PC-3 (cell line): ENCODE results near the gene PTPRE. TPM values are rescaled to one million over a fixed set of nuclear protein-coding genes. Genes with fewer than 3 reads are reported as not detected.

Experiments
- ATAC-seq: fragments of 200-7000 bp; cut with Tn5 transposase; 2 replicates; pipeline ENCODE4 v1.9.1; 2020; ENCODE audit warnings: mild to moderate bottlenecking, moderate library complexity
- BruUV-seq: library from RNA; stranded (reverse); fragments of 400-500 nt; replicated peaks from 2 replicates; lab custom pipeline; 2021; lab: Mats Ljungman, UMichigan
- CTCF ChIA-PET: fragments of 300-600 bp; sonication (Branson Sonifier 250); formaldehyde crosslinking; loops from one replicate; lab custom pipeline; 2022; ENCODE audit warnings: antibody characterized with exemption; lab: Charles Lee
- POLR2A ChIA-PET: fragments of 300-600 bp; sonication (Branson Sonifier 250); formaldehyde crosslinking; loops from one replicate; lab custom pipeline; 2022; ENCODE audit warnings: antibody characterized with exemption; ENCODE audit not compliant: unreplicated experiment; lab: Charles Lee
- DNase-seq: peaks from one replicate; pipeline ENCODE4 v3.0.0-alpha.2; 2015
- H2AFZ ChIP-seq: fragments of 300-600 bp; sonication (generic); 2 replicates; pipeline ENCODE4 v1.6.0; 2016; ENCODE audit warnings: antibody characterized with exemption, low read length
- H3F3A ChIP-seq: fragments of 300-600 bp; sonication (generic); one replicate; pipeline ENCODE4 v1.6.0; 2017; ENCODE audit warnings: antibody characterized with exemption, low read length, control low read depth, mild to moderate bottlenecking; ENCODE audit not compliant: unreplicated experiment
- H3K27ac ChIP-seq: fragments of 300-600 bp; sonication (generic); 2 replicates; pipeline ENCODE4 v1.5.1; 2016; ENCODE audit warnings: mild to moderate bottlenecking, low read length
- H3K27me3 ChIP-seq: fragments of 300-600 bp; sonication (generic); 2 replicates; pipeline ENCODE4 v1.6.1; 2016; ENCODE audit warnings: low read length, mixed read lengths
- H3K36me3 ChIP-seq: fragments of 300-600 bp; sonication (generic); 2 replicates; pipeline ENCODE4 v1.6.1; 2016; ENCODE audit warnings: low read depth, mixed run types, low read length, mixed read lengths
- H3K4me1 ChIP-seq: fragments of 300-600 bp; sonication (generic); 2 replicates; pipeline ENCODE4 v1.5.1; 2016; ENCODE audit warnings: low read length; ENCODE audit not compliant: insufficient read depth
- H3K4me2 ChIP-seq: fragments of 300-600 bp; sonication (generic); 2 replicates; pipeline ENCODE4 v1.6.0; 2016; ENCODE audit warnings: low read length
- H3K4me3 ChIP-seq: fragments of 300-600 bp; sonication (generic); 2 replicates; pipeline ENCODE4 v1.5.1; 2016; ENCODE audit warnings: mild to moderate bottlenecking, low read length, mixed read lengths
- H3K79me2 ChIP-seq: fragments of 300-600 bp; sonication (generic); 2 replicates; pipeline ENCODE4 v1.6.1; 2017; ENCODE audit warnings: low read length, mixed read lengths
- H3K9ac ChIP-seq: fragments of 300-600 bp; sonication (generic); 2 replicates; pipeline ENCODE4 v1.6.0; 2016; ENCODE audit warnings: mild to moderate bottlenecking, low read length
- H3K9me2 ChIP-seq: fragments of 300-600 bp; sonication (generic); replicated peaks from 2 replicates; pipeline ENCODE4 v1.6.1; 2016; ENCODE audit warnings: mixed run types, low read length, mixed read lengths
- H3K9me3 ChIP-seq: fragments of 300-600 bp; sonication (generic); 2 replicates; pipeline ENCODE4 v1.6.1; 2016; ENCODE audit warnings: low read length, mixed read lengths
- H4K20me1 ChIP-seq: fragments of 300-600 bp; sonication (generic); 2 replicates; pipeline ENCODE4 v1.6.1; 2016; ENCODE audit warnings: low read length, mixed read lengths
- CTCF ChIP-seq: fragments of 300-600 bp; sonication (generic); conservative IDR thresholded peaks from 2 replicates; pipeline ENCODE4 v1.5.1; 2017; ENCODE audit warnings: antibody characterized with exemption, low read depth, mild to moderate bottlenecking, low read length
- EZH2 ChIP-seq: fragments of 300-600 bp; sonication (generic); IDR thresholded peaks from one replicate; pipeline ENCODE4 v1.6.1; 2017; ENCODE audit warnings: antibody characterized with exemption, mild to moderate bottlenecking, low read length; ENCODE audit not compliant: unreplicated experiment
- EZH2phosphoT487 ChIP-seq: fragments of 300-600 bp; sonication (generic); IDR thresholded peaks from 2 replicates; pipeline ENCODE4 v1.6.1; 2018; ENCODE audit warnings: mild to moderate bottlenecking, antibody characterized with exemption, low read length, borderline replicate concordance
- intact Hi-C: fragments of 100-400 bp; cut with micrococcal nuclease; formaldehyde crosslinking; loops from 2 replicates; pipeline ENCODE4 v1.9.0; 2023
- total RNA-seq: library from RNA; depleted of rRNA; stranded (reverse); fragments of >200 nt; gene quantifications from 2 replicates; pipeline ENCODE4 v1.2.3, GENCODE V29; 2014

PTPRE gene
- total RNA-seq, 1 experiment from 2014 or later, result 3.1 TPM

- H3K9ac ChIP-seq, result no peak overlapping the region
- no TSS peak for BruUV-seq
- ChIA-PET POLR2A (no interaction called here), CTCF (no interaction called here)
- H3K4me3 ChIP-seq, result no peak overlapping the region
- no peaks in the 10 kb centered on the region for H3K27me3 ChIP-seq
- no peak for ATAC-seq
- no peak overlapping the region for H3K27ac ChIP-seq
- no peaks in the 10 kb centered on the region for H3F3A ChIP-seq
- DNase-seq, result no peak
- intact Hi-C loops, result no loop called here
- H3K4me1 ChIP-seq, result no peaks in the 10 kb centered on the region
- H2AFZ ChIP-seq, result no peak overlapping the region
- peaks cover 79% of the 10 kb centered on the region for H3K36me3 ChIP-seq
- peaks cover 15% of the 10 kb centered on the region for H4K20me1 ChIP-seq
- peaks cover 58% of the 10 kb centered on the region for H3K79me2 ChIP-seq
- H3K4me2 ChIP-seq, result no peak overlapping the region
- no peaks in the 10 kb centered on the region for H3K9me3 ChIP-seq
- TF ChIP-seq EZH2phosphoT487 (no peak), EZH2 (no peak), CTCF (peak; percentile 37; the same call in 1 of the 2 replicates)
- H3K9me2 ChIP-seq, result no peaks in the 10 kb centered on the region
Observed at GRCh38 chr10:128116851-128117615, 210.1 kb downstream of the PTPRE start.

- peaks cover 58% of the 10 kb centered on the region for H3K36me3 ChIP-seq
- DNase-seq (no peak), ATAC-seq (no peak)
- H3K9me3 ChIP-seq, result no peaks in the 10 kb centered on the region
- intact Hi-C loops, result no loop called here
- no peak for TF ChIP-seq EZH2
- TF ChIP-seq EZH2phosphoT487, result no peak
- TF ChIP-seq CTCF, result no peak
- POLR2A ChIA-PET, result no interaction called here
- H3K9ac ChIP-seq, result no peak overlapping the region
- H4K20me1 ChIP-seq, result peaks cover 38% of the 10 kb centered on the region; the same call in 1 of the 2 replicates
- BruUV-seq, result no TSS peak
- H3K4me3 ChIP-seq, result no peak overlapping the region
- no peaks in the 10 kb centered on the region for H3F3A ChIP-seq
- no peak overlapping the region for H2AFZ ChIP-seq
- H3K27ac ChIP-seq, result no peak overlapping the region
- peaks cover 20% of the 10 kb centered on the region for H3K4me1 ChIP-seq
- peaks cover 81% of the 10 kb centered on the region for H3K79me2 ChIP-seq
- CTCF ChIA-PET, result no interaction called here
- H3K27me3 ChIP-seq, result no peaks in the 10 kb centered on the region
- no peak overlapping the region for H3K4me2 ChIP-seq
- no peaks in the 10 kb centered on the region for H3K9me2 ChIP-seq
Observed at GRCh38 chr10:128121750-128122412, 215.0 kb downstream of the PTPRE start.

GRCh38 chr10:128122931-128123330 is 216.0 kb downstream of the PTPRE start:
- TF ChIP-seq CTCF (no peak), EZH2phosphoT487 (no peak), EZH2 (no peak)

More at GRCh38 chr10:128122931-128123330, 216.0 kb downstream of the PTPRE start:
- POLR2A ChIA-PET, result no interaction called here
- CTCF ChIA-PET, result no interaction called here
- ATAC-seq (no peak), DNase-seq (no peak)
- H3K4me1 ChIP-seq, result peaks cover 26% of the 10 kb centered on the region
- H3K9me2 ChIP-seq, result no peaks in the 10 kb centered on the region
- no peak overlapping the region for H2AFZ ChIP-seq
- BruUV-seq, result no TSS peak
- H3K9ac ChIP-seq, result no peak overlapping the region
- H3K27ac ChIP-seq, result no peak overlapping the region
- peaks cover 38% of the 10 kb centered on the region; the same call in 1 of the 2 replicates for H4K20me1 ChIP-seq
- H3K4me3 ChIP-seq, result peak overlapping the region; percentile 77
- intact Hi-C loops, result no loop called here
- H3K36me3 ChIP-seq, result peaks cover 49% of the 10 kb centered on the region
- H3K4me2 ChIP-seq, result peak overlapping the region; percentile 98
- no peaks in the 10 kb centered on the region for H3F3A ChIP-seq
- H3K79me2 ChIP-seq, result peaks cover 77% of the 10 kb centered on the region
- no peaks in the 10 kb centered on the region for H3K27me3 ChIP-seq
- no peaks in the 10 kb centered on the region for H3K9me3 ChIP-seq
